Activated CD4-positive, alpha-beta T cell treated with anti-CD3 and anti-CD28 coated beads, Interleukin-2, amount 10 ng/mL, durations not matched to agents 7 days and 5 days (primary cell): Measurements from ENCODE around the gene NR2C2. TPM values are rescaled to one million over a fixed set of nuclear protein-coding genes. Genes with fewer than 3 reads are reported as not detected.
A peak's percentile ranks its signal among the peaks of the same experiment; 100 is the strongest.

Source experiments
- CTCF ChIA-PET: fragments of 350-600 bp; sonication (Branson Sonifier 250); formaldehyde crosslinking; loops from one replicate; lab custom pipeline; 2021; ENCODE audit warnings: antibody characterized with exemption; lab: Charles Lee
- POLR2A ChIA-PET: fragments of 350-600 bp; sonication (Branson Sonifier 250); formaldehyde crosslinking; loops from one replicate; lab custom pipeline; 2021; ENCODE audit warnings: antibody characterized with exemption; lab: Charles Lee
- DNase-seq: peaks from one replicate; pipeline ENCODE4 v3.0.0-alpha.2; 2020
- H3K27ac Mint-ChIP-seq: one replicate; pipeline ENCODE4 v1.8.0; 2021; ENCODE audit warnings: mild to moderate bottlenecking, moderate library complexity, mixed read lengths
- H3K27me3 Mint-ChIP-seq: one replicate; pipeline ENCODE4 v1.8.0; 2021; ENCODE audit warnings: mixed read lengths
- H3K36me3 Mint-ChIP-seq: one replicate; pipeline ENCODE4 v1.8.0; 2021; ENCODE audit warnings: low read depth, mixed read lengths
- H3K4me1 Mint-ChIP-seq: one replicate; pipeline ENCODE4 v1.8.0; 2021; ENCODE audit warnings: mixed read lengths
- H3K4me3 Mint-ChIP-seq: one replicate; pipeline ENCODE4 v1.8.0; 2021; ENCODE audit warnings: mild to moderate bottlenecking, moderate library complexity, mixed read lengths
- H3K9me3 Mint-ChIP-seq: one replicate; pipeline ENCODE4 v1.8.0; 2021; ENCODE audit warnings: mixed read lengths
- total RNA-seq, 2 experiments: library from RNA; stranded (reverse); gene quantifications; one replicate each; pipeline ENCODE4 v1.2.3, GENCODE V29; 2021

NR2C2 gene
- total RNA-seq, 2 experiments from 2014 or later = 57.0 to 67.4 TPM

GRCh38 chr3:15086699-15087098 lies 139.3 kb downstream of the NR2C2 start:
- no peaks in the 10 kb centered on the region for H3K27me3 Mint-ChIP-seq
- H3K9me3 Mint-ChIP-seq = no peaks in the 10 kb centered on the region
- CTCF ChIA-PET = interaction anchor here (1.0 kb wide), 1 partner anchor 10 kb away, joined by 3 read pairs; no protein-coding TSS in a partner anchor
- H3K4me1 Mint-ChIP-seq = peaks cover 13% of the 10 kb centered on the region
- no peak overlapping the region for H3K27ac Mint-ChIP-seq
- H3K36me3 Mint-ChIP-seq = peaks cover 42% of the 10 kb centered on the region
- no peak overlapping the region for H3K4me3 Mint-ChIP-seq
- DNase-seq = no peak
- POLR2A ChIA-PET = no interaction called here

GRCh38 chr3:15089201-15089600 lies 141.8 kb downstream of the NR2C2 start:
- CTCF ChIA-PET = no interaction called here

GRCh38 chr3:15091575-15091974 lies 144.2 kb downstream of the NR2C2 start:
- Mint-ChIP-seq H3K27me3 (no peaks in the 10 kb centered on the region), H3K4me1 (peaks cover 12% of the 10 kb centered on the region), H3K9me3 (no peaks in the 10 kb centered on the region), H3K36me3 (peaks cover 46% of the 10 kb centered on the region), H3K4me3 (no peak overlapping the region), H3K27ac (no peak overlapping the region)
- CTCF ChIA-PET = interaction anchor here (0.6 kb wide), 1 partner anchor 169 kb away, joined by 3 read pairs; no protein-coding TSS in a partner anchor
- no peak for DNase-seq
- POLR2A ChIA-PET = no interaction called here

More at GRCh38 chr3:15089201-15089600, 141.8 kb downstream of the NR2C2 start:
- peaks cover 37% of the 10 kb centered on the region for H3K36me3 Mint-ChIP-seq
- DNase-seq = no peak
- no peaks in the 10 kb centered on the region for H3K27me3 Mint-ChIP-seq
- no peaks in the 10 kb centered on the region for H3K9me3 Mint-ChIP-seq
- POLR2A ChIA-PET = no interaction called here
- H3K4me3 Mint-ChIP-seq = no peak overlapping the region
- H3K27ac Mint-ChIP-seq = no peak overlapping the region
- H3K4me1 Mint-ChIP-seq = peaks cover 2% of the 10 kb centered on the region

- peaks cover 19% of the 10 kb centered on the region for H3K4me1 Mint-ChIP-seq
- peaks cover 46% of the 10 kb centered on the region for H3K36me3 Mint-ChIP-seq
- ChIA-PET POLR2A (interaction anchor here (0.7 kb wide), 1 partner anchor 13 kb away, joined by 3 read pairs; no protein-coding TSS in a partner anchor), CTCF (no interaction called here)
- no peak overlapping the region for H3K4me3 Mint-ChIP-seq
- DNase-seq = no peak
- H3K9me3 Mint-ChIP-seq = no peaks in the 10 kb centered on the region
- H3K27me3 Mint-ChIP-seq = no peaks in the 10 kb centered on the region
- no peak overlapping the region for H3K27ac Mint-ChIP-seq
Measured at GRCh38 chr3:15092686-15093085, 145.3 kb downstream of the NR2C2 start.

GRCh38 chr3:15094187-15094875 lies 146.9 kb downstream of the NR2C2 start:
- Mint-ChIP-seq H3K4me1 (peaks cover 29% of the 10 kb centered on the region), H3K9me3 (no peaks in the 10 kb centered on the region)
- CTCF ChIA-PET = interaction anchor here (1.2 to 2.0 kb wide), 2 partner anchors 14 to 109 kb away, joined by 3 to 7 read pairs; no protein-coding TSS in a partner anchor

GRCh38 chr3:15096046-15096445 lies 148.7 kb downstream of the NR2C2 start:
- Mint-ChIP-seq H3K4me1 (peaks cover 38% of the 10 kb centered on the region), H3K4me3 (no peak overlapping the region), H3K27me3 (no peaks in the 10 kb centered on the region), H3K36me3 (peaks cover 41% of the 10 kb centered on the region), H3K9me3 (no peaks in the 10 kb centered on the region), H3K27ac (no peak overlapping the region)
- ChIA-PET CTCF (interaction anchor here (2.0 kb wide), 1 partner anchor 12 kb away, joined by 7 read pairs; no protein-coding TSS in a partner anchor), POLR2A (no interaction called here)
- DNase-seq = no peak

More at GRCh38 chr3:15094187-15094875, 146.9 kb downstream of the NR2C2 start:
- peaks cover 52% of the 10 kb centered on the region for H3K36me3 Mint-ChIP-seq
- H3K27me3 Mint-ChIP-seq = no peaks in the 10 kb centered on the region
- POLR2A ChIA-PET = interaction anchor here (1.1 kb wide), 1 partner anchor 16 kb away, joined by 3 read pairs; no protein-coding TSS in a partner anchor
- H3K27ac Mint-ChIP-seq = no peak overlapping the region
- H3K4me3 Mint-ChIP-seq = no peak overlapping the region
- no peak for DNase-seq

GRCh38 chr3:15097891-15098290 lies 150.5 kb downstream of the NR2C2 start:
- Mint-ChIP-seq H3K4me3 (peak overlapping the region; percentile 94), H3K27ac (peak overlapping the region; percentile 98), H3K27me3 (no peaks in the 10 kb centered on the region), H3K36me3 (peaks cover 33% of the 10 kb centered on the region), H3K9me3 (no peaks in the 10 kb centered on the region), H3K4me1 (peaks cover 54% of the 10 kb centered on the region)
- peak; percentile 40 for DNase-seq
- ChIA-PET POLR2A (no interaction called here), CTCF (interaction anchor here (1.7 to 2.1 kb wide), 2 partner anchors 11 to 170 kb away, joined by 5 to 13 read pairs; no protein-coding TSS in a partner anchor)

Other genes with a start within 250 kb of the NR2C2 start
- gene FGD5, start 128.6 kb upstream of the NR2C2 start, total RNA-seq = under 1 TPM; 0.15 to 0.17 TPM
- 10 to 100 TPM; 49.4 to 52.9 TPM for gene MRPS25, start 117.7 kb downstream of the NR2C2 start, total RNA-seq
- 10 to 100 TPM; 20.5 to 22.9 TPM for gene RBSN, start 151.6 kb downstream of the NR2C2 start, total RNA-seq